VCaP (cell line): ENCODE results near the gene TTR.

ENCODE experiments used
- H3K27ac ChIP-seq: fragments of 450-650 bp; 2 replicates; pipeline ENCODE4 v1.5.1; 2017
- TF ChIP-seq, protein P1 (sequence below): fragments of 450-650 bp; conservative IDR thresholded peaks from 2 replicates; pipeline ENCODE4 v1.5.1; 2017; ENCODE audit warnings: mild to moderate bottlenecking, moderate library complexity

Gene TTR

DNA sequence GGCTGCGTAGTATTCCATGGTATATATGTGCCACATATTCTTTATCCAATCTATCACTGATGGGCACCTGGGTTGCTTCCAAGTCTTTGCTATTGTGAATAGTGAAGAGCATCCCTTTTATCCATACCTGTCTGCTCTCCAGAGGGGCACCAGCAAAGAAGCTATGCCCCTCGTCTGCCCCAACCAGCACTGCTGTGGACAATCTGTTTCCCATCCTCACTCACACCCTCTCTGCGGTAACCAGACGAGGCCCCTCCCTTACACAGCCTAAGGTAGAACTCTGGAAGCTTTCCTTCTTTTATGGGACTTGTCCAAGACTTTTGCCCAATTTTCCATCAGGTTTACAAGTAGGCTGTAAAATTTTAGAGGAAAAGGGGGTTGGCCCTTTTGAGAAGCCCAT lies 24.9 kb downstream of the TTR start:
- TF ChIP-seq, protein P1, sequence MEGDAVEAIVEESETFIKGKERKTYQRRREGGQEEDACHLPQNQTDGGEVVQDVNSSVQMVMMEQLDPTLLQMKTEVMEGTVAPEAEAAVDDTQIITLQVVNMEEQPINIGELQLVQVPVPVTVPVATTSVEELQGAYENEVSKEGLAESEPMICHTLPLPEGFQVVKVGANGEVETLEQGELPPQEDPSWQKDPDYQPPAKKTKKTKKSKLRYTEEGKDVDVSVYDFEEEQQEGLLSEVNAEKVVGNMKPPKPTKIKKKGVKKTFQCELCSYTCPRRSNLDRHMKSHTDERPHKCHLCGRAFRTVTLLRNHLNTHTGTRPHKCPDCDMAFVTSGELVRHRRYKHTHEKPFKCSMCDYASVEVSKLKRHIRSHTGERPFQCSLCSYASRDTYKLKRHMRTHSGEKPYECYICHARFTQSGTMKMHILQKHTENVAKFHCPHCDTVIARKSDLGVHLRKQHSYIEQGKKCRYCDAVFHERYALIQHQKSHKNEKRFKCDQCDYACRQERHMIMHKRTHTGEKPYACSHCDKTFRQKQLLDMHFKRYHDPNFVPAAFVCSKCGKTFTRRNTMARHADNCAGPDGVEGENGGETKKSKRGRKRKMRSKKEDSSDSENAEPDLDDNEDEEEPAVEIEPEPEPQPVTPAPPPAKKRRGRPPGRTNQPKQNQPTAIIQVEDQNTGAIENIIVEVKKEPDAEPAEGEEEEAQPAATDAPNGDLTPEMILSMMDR: no peak
- no peak overlapping the region for H3K27ac ChIP-seq

DNA sequence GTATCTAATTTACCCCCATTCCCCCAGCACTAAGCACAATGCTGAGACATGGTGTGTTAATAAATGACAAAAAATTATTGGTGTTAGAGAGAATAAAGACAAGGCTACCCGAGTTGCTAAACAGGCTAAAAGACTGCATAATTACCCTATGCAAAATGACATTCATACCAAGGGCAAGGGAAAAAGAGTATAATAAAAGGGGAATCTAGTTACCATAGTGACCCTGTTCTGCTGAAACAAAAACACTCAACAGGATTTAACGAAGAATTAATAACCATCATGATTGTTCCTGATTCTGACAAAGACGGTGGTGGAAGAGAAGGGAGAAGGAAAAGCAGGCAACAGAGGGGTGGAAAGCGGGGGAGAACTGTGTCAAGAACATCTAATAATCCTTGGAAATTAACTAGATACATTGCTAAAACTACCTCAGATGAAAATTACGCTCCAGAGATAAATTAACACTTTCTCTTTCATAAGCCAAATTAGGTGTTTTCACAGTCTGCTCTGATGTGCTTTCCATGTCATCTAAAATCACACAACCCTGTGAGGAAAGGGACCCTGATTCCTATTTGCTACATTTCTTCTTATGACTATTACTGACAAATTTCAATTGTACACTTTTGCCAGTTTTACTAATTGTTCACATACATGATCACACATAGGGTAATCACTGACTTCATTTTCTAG lies 25.5 kb downstream of the TTR start:
- H3K27ac ChIP-seq: no peak overlapping the region
- TF ChIP-seq, protein P1: no peak

DNA sequence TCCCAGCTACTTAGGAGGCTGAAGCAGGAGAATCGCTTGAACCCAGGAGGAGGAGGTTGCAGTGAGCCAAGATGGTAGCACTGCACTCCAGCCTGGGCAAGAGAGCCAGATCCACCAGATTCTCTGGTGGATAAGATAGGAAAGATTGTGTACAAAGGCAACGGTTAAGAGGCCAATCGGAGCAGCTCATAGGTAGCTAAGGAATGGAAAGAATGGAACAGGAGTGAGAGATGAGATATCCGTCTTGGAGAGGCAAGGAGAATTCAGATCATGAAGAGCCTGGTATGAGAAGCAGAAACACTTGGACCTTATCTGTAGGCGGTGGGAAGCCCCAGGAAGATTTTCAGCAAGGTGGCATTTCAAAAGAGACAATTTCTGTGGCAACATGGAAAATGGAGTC lies 27.1 kb downstream of the TTR start:
- TF ChIP-seq, protein P1: no peak
- H3K27ac ChIP-seq: no peak overlapping the region

DNA sequence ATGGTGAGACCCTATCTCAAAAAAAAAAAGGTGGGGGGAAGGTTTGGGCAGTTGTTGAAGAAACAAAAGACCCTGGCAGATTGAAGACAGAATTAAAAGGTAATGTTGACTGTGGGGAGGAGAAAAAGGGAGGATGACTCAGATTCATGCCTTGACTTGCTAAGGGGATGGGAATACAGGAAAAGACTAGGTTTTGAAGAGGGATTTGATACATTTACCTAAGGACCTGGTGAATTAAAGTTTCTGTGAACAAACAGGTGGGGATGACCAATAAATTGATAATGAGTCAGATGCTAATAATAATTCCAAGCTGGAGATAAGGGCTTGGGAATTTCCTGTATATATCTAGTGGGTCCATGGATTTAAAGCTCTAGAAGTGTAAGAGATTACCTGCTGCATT lies 27.6 kb downstream of the TTR start:
- H3K27ac ChIP-seq: no peak overlapping the region
- TF ChIP-seq, protein P1: no peak

DNA sequence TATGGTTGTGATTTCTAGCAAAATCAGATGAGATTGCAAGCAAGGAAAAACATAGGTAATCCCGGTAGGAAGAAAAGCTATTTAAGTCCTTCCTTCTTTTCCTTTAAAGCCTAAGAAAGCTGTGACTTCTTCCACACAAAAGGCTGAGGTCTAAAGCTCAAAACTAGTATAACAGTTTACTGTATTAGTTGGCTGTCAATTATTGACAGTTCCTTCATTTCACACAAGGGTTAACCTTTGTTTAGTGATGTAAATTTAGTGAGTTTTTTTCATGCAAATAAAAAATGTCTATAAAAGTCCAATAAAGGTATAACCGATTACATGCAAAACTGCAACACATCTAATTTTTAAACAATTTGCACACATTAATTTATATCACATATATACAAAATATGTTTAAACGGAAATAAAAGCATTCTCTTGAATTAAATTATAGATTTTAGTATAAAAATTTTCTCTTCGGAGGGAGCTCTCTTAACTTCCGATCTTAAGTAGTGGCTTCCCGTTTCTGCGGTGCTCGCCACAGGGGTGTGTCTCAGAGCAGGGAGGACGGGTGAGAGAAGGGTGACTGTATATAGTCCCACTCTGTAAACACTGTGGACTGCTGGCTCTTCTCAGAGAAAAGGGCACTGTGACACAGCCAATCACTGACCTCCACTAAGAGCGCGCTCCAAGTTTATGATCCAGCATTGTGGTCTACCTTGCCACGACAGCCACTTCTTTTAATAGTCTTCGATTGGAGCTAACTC lies 33.4 kb downstream of the TTR start:
- TF ChIP-seq, protein P1: no peak
- H3K27ac ChIP-seq: no peak overlapping the region

DNA sequence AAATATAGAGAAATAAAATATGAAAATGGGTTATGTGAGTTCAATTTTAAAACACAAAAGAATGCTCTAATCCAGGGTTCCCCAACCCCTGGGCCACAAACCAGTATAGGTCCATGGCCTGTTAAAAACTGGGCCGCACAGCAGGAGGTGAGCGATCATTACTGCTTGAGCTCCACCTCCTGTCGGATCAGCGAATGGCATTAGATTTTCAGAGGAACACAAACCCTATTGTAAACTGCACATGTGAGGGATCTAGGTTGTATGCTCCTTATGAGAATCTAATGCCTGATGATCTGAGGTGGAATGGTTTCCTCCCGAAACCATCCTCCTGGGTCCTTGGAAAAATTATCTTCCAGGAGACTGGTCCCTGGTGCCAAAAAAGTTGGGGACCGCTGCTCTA lies 34.7 kb downstream of the TTR start:
- TF ChIP-seq, protein P1: peak; percentile 24; the same call in 1 of the 2 replicates
- no peak overlapping the region for H3K27ac ChIP-seq

DNA sequence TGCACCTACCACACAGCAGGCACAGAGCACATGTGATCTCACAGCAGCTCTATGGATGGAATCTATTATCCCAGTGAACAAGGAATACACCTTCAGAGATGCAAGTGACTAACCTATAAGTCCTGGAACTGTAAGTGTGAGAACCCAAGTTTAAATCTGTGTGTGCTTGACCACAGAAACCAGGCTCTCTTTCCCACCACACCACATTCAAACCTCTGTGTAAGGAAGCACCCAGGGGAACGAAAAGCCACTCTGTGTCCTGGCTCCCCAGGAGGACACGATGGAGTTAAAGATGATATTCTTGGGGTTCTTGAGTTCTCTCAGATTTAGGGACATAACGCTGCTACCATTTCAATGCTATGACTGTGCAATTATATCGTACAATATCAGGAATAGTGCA lies 38.9 kb downstream of the TTR start:
- no peak overlapping the region for H3K27ac ChIP-seq
- TF ChIP-seq, protein P1: no peak
